ENCODE data around the gene POTEF.
A peak's percentile ranks its signal among the peaks of the same experiment; 100 is the strongest.
"Not testable (repeated sequence)": the region's sequence is repeated elsewhere in the genome, so short reads cannot be mapped to it uniquely, and the experiment has no call there.

Gene POTEF

GRCh38 chr2:130129120-130129829 is at the start of gene POTEF:
TSS of gene POTEF (minus strand) at chr2:130129222. CDS start at chr2:130120515, 8,707 bp downstream.
- DNase-seq, result not testable (repeated sequence)

- DNase-seq, result not testable (repeated sequence)
Measured at GRCh38 chr2:130174866-130175265, 45.8 kb upstream of the POTEF start.

- DNase-seq, result no peak
Measured at GRCh38 chr2:130169896-130170295, 40.9 kb upstream of the POTEF start.

GRCh38 chr2:130169163-130169562 is 40.1 kb upstream of the POTEF start:
- DNase-seq, result not testable (repeated sequence)

- DNase-seq, result not testable (repeated sequence)
Measured at GRCh38 chr2:130166611-130167010, 37.6 kb upstream of the POTEF start.

- DNase-seq, result no peak
Measured at GRCh38 chr2:130165293-130166016, 36.4 kb upstream of the POTEF start.

GRCh38 chr2:130162968-130163367 is 33.9 kb upstream of the POTEF start:
- DNase-seq, result no peak

- DNase-seq, result not testable (repeated sequence)
Measured at GRCh38 chr2:130162486-130162885, 33.5 kb upstream of the POTEF start.

GRCh38 chr2:130160838-130161705 is 32.0 kb upstream of the POTEF start:
- DNase-seq, result peak in 8 of 14 donors; percentile 11 to 85 (median 24)

GRCh38 chr2:130160131-130160530 is 31.1 kb upstream of the POTEF start:
- no peak for DNase-seq

- not testable (repeated sequence) for DNase-seq
Measured at GRCh38 chr2:130159376-130159775, 30.4 kb upstream of the POTEF start.

- DNase-seq, result no peak
Measured at GRCh38 chr2:130158631-130159030, 29.6 kb upstream of the POTEF start.

- DNase-seq, result not testable (repeated sequence)
Measured at GRCh38 chr2:130157825-130158514, 28.9 kb upstream of the POTEF start.

- not testable (repeated sequence) for DNase-seq
Measured at GRCh38 chr2:130157354-130157753, 28.3 kb upstream of the POTEF start.

- DNase-seq, result no peak
Measured at GRCh38 chr2:130156624-130157004, 27.6 kb upstream of the POTEF start.

- peak in 4 of 14 donors; percentile 12 to 66 (median 18) for DNase-seq
Measured at GRCh38 chr2:130155956-130156623, 27.1 kb upstream of the POTEF start.

- DNase-seq, result peak in 1 of 14 donors; percentile 4
Measured at GRCh38 chr2:130154773-130155765, 26.0 kb upstream of the POTEF start.

GRCh38 chr2:130154423-130154770 is 25.4 kb upstream of the POTEF start:
- DNase-seq, result not testable (repeated sequence)

GRCh38 chr2:130153721-130154422 is 24.9 kb upstream of the POTEF start:
- not testable (repeated sequence) for DNase-seq

Measured in C1 segment of cervical spinal cord (tissue), 14 donors.